C1 segment of cervical spinal cord (tissue), 14 donors: Measurements from ENCODE around the gene CORO2B.

ENCODE experiments used
- DNase-seq, 14 donors: peaks; one replicate each; lab custom pipeline; 2025; lab: John Stamatoyannopoulos, UW

CORO2B gene, protein sequence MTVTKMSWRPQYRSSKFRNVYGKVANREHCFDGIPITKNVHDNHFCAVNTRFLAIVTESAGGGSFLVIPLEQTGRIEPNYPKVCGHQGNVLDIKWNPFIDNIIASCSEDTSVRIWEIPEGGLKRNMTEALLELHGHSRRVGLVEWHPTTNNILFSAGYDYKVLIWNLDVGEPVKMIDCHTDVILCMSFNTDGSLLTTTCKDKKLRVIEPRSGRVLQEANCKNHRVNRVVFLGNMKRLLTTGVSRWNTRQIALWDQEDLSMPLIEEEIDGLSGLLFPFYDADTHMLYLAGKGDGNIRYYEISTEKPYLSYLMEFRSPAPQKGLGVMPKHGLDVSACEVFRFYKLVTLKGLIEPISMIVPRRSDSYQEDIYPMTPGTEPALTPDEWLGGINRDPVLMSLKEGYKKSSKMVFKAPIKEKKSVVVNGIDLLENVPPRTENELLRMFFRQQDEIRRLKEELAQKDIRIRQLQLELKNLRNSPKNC

DNA sequence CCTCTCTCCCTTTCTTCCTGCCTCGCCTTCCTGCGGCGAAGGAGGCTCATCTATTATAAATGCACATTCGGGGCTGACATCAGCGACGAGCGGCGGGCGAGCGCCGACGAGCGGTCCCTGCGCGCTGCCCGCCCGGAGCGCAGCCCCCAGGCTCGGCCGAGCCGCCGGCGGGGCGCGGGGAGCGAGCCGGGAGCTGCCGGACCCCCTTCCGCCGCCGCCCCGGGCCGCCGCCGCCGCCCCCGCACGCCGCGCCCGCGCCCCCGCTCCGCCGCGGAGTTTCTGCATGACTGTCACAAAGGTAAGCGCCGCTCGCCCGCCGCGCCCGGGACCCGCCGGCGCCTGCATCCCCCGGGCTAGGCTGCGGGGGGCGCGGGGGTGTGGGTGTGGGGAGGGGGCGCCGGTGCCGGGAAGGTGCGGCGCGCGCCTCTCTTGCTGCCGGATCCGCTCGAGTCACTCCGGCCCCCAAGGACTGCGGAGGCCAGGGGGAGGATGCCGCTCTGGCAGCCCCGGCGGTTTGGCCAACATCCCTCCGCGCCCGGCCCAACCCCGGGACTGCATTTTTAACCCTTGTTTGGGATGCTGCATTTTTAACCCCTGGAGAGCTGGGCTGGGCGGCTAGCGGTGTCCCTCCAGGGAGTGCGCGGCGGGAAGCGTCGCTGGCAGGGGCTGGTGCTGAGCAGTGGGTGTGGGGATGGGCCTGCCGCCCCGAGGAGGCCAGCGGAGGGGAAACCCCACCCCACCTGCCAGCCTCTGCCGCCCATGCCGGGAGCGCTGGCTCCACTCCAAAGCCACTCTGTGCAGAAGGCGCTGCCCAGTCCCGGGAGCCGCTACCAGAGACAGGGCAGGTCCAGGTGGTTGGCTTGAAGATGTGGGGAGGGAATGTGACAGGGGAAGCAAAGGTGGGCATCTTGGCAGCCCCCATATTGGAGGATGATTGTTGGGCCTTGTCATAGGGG lies at the start of gene CORO2B:
Gene CORO2B (plus strand): TSS at position 14 of the 956 bp plus-strand sequence. CDS start 270 bp downstream, at position 284.
- peak in 9 of 14 donors; percentile 42 to 85 (median 68) for DNase-seq

DNA sequence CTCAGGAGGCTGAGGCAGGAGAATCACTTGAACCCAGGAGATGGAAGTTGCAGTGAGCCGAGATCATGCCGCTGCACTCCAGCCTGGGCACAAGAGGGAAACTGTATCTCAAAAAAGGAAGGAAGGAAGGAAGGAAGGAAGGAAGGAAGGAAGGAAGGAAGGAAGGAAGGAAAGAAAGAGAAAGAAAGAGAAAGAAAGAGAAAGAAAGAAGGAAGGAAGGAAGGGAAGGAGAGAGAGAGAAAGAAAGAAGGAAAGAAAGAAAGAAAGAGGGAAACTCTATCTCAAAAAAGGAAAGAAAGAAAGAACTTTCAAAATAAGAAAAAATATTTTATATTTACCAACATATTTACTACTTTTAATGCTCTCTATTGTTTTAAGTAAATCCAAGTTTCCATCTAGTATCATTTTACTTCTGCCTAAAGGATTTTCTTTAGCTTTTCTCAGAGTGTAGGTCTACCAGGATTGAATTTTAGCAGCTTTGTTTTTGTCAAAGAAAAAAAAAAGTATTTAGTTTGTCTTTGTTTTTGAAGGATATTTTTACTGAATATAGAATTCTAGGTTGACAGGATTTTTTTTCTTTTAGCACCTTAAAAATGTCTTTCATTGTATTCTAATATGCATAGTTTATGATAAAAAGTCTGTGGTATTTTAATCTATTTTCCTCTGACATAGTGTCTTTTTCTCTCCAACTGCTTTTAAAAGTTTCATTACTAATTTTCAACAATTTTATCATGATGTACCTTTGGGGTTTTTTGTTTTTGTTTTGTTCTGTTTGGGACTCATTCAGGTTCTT lies 47.2 kb upstream of the CORO2B start:
- DNase-seq = no peak

DNA sequence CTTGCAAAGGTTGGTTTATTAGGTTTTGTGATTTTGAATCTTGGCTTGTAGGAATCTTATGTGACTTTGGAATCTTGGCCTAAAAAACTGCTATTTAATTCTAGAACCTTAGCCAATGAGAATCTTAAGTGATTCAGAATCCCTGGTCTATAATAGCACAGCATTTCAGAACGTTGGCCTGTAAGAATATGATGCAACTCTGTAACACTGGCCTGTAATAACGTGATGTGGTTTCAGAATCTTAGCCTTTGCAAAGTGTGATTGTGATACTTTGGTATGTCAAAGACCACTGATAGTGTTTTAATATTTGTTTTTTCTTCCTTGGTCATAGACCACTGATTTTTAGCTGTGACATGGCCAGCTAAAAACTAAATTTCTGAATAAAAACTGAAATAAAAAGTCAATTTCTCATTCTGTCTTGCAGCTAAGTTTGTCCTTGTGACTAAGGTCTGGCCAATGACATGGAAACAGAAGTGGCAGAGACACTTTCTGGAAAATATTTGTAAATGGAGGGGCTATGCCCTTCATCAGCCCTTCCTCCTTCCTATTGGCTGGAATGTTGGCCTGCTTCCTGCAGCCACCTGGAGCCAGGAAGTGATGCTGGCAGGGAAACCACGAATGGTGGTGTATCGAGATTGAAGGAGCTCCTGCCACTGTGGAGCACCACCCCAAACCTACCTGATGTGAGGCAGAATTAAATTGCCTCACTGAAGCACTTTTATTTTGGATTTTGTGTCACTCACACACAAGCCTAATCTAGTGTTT lies 42.3 kb upstream of the CORO2B start:
- no peak for DNase-seq

DNA sequence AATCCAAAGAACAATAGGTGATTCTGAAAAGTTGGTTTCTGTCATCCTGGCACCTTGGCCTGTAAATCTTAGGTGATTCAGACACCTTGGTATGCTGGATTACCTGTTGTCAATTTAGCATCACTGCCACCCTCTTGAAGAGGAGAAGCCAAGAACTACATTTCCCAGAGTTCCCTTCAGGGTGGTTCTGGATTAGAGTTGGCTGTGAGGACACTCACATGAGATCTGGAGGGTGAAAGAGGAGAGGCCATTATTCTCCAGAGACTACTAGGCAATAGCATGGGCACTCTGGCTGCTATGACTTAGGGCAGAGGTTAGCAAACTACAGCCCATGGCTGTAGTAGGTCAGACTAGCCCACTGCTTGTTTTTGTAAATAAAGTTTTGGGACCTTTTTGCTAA lies 41.7 kb upstream of the CORO2B start:
- no peak for DNase-seq

DNA sequence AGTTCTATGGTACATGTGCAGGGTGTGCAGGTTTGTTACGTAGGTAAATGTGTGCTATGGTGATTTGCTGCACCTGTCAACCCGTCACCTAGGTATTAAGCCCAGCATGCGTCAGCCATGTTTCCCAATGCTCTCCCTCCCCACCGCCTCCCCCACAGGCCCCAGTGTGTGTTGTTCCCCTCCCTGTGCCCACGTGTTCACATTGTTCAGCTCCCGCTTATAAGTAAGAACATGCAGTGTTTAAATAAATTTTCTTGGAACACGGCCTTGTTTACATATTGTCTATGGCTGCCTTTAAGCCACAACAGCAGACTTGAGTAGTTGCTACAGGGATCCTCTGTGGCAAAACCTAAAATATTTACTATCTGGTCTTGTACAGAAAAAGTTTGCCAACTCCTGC lies 41.3 kb upstream of the CORO2B start:
- no peak for DNase-seq

DNA sequence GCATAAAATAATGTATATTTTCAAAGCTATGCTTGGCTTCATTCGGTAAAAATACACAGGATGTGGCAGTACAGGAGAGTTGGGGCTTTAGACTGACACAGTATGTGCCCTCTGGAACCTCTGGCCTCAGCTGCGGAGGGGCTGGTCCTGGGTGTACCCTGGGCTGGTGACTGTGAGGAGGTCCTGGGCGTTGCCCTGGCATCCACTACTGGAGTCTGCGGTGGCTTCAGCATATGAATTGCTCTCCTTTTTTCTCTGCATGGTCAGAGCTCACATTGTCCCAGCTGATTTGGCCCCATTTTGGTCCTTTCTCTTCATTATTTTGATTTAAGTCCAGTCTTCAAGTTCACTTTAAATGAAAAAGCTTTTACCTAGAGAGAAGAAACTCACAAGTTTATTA lies 40.5 kb upstream of the CORO2B start:
- no peak for DNase-seq

DNA sequence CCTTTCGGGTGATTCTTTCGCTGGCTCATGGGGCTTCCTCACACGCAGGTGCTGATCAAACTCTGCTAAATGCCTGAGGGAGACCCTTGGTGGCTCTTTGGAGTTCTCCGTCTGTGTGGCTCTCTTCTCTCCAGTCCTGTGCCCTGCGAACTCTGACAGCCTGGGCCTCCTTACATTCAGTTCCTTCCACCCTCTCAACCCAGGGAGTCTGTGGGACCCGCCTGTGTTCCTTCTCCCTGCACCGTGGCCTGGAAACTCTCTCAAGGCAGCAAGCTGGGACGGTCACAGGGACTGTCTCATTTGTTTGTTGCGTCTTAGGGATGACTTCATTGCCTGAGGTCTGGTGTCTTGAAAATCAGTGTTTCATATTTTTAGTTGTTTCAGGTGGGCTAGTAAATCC lies 37.0 kb upstream of the CORO2B start:
- DNase-seq = no peak

DNA sequence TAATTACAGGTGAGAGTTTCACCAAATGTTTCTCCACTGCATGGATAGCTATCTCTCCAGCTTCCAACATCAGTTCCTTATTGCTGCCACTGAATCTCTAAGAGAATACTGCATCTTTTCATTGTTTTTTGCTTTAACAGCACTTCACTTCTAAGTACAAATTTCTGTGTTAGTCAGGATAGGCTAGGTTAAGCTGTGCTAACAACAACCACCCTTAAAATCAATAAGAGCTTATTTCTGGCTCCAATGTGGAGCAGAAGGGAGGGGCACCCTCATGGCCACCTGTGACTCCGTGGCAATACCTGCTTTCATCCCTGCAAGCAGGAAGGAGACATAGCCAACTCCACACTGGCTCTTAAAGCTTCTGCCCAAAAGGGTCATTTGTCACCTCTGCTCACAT lies 36.4 kb upstream of the CORO2B start:
- DNase-seq = no peak

DNA sequence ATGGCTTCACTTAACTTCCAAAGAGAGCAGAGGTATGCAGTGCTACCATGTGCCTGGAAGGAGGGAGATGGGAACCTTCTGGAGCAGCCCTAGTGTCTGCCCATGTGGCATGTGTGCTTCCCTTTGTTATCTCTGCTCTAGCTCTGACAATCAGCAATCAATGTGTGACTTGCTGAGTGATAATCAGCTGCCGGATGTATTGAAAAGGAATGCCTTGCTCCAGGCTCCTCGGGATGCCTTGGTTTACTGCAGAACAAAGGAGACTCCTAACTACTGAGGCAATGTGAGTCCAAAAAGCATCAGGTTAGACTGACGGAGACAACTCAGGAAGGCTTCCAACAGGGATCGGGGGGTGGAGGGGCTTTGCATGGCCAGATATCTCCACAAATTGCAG lies 36.0 kb upstream of the CORO2B start:
- no peak for DNase-seq

DNA sequence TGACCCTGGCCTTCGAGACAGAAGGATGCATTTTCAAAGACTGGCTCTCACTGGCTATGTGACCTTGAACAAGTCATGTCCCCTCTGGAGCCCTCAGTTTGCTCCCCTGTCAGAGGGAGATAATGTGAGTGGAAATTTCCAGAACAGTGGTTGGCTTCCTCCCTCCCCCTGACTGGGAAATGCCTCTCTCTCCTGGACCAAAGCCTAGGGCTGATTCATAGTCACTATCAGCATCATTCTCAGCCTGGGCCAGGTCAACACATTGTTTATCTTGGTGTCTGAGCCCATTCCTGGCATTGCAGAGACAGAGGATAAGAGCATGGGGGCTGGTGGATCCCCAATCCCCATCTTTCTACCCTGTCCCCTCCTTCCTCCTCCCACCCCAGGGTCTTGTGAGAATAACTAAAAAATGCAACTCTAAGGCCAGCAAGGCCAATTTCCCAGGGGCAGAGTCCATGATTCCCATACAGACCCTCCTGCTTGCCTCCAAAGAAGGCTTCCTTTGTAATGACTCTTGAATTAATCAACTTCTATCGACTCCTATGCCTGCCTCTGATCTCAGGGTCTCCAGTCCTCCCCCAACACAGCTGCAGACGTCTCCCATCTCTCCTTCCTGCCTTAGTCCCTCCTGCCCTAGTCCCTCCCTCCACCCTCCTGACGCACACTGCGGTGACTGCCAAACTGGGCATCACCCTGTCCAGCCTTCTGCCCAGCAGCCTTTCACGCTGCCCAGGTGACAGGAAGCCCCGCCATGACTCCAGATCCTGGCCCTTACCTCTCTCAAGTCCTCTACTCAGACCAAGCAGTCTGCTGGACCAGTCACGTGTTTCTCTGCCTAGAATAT lies 35.4 kb upstream of the CORO2B start:
- DNase-seq = peak in 2 of 14 donors; percentile 31 to 53

DNA sequence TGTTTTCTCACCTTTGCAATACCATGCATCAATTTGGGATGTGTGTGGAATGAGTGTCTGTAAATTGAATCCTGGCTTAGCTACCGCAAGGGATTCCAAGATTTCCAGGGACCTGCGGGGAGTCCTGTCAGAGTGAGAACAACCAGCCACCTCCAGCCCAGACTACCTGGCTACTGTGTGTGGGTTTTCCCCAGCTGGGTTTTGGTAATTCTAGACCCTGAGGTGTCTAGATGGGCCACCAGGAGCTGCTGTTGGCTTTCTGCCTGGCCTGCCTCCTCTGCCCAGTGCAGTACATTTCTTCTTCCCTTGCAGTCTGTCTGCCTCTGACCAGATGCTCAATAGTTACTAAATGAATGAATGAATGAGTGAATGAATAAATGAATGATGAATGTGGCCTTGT lies 32.5 kb upstream of the CORO2B start:
- no peak for DNase-seq

DNA sequence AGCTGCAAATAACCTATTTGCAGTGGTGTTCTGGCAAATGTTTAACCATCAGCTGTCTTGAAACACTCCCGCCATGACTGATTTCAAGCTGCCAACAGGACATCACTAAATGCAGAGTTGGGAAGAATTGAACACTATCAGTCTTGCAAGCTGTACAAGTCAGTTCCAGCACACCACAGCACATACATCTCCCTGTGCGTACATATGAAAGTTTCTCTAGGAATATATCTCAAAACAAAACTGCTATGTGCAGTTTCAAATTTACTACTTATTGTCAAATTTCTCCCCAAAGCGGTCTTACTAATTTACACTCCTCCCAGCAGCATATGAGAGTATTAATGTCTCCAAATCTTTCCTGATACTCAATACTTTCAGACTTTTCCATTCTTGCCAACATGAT lies 30.4 kb upstream of the CORO2B start:
- no peak for DNase-seq

DNA sequence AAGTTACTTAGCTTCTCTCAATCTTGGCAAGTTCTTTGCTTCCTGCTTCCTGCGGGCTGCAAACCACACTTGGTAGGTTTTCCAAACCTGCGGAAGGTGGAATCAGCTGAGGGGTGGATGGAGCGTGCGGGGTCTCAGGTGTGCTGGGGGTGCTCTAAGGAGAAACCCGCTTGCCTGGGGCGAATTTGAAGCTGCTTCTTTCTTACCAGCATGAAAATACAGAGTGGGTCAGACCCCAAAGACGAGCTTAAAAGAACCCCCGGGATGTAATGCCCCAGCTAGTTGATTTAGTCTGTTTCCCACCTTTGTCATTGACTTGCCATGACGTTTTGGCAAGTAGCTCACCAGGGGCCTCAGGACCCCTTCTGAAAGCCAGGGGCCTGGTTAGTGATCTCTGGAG lies 28.8 kb upstream of the CORO2B start:
- DNase-seq = no peak

DNA sequence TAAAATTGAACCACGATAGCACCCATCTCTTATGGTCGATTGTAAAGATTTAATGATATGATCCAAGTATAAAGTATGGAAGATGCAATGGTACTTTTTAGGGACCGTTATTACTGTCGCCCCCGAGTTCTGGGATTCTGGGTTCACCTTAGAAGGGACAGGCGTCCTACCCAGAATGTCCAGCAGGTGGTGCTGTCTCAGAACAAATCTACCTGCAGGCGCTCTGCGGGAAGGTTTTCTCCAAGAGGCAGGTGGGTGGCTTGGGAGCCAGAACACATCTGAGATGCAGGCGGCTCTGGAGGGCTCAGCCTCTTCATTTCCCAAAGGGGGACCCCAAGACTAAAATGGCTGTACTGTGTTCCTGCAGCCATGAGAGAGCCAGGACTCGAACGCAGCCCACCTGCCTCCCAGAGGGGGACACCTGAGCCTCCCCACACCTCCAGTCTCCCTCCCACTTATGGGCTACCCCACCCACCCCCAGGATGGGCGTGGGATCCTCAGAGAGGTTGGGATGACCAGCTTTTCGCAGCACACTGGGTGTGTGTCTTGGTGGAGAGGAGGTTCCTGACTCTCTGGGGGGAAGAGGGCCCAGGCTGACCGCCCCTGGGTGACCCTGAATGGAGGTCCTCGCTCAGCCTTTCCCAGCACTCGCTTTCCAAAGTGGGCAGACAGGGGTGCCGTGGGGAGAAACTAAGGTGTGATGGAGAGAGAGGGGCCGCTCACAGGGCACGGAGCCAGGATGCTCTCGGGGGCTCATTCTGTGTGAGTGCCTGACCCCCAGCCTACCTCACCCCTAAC lies 28.1 kb upstream of the CORO2B start:
- DNase-seq = peak in 10 of 14 donors; percentile 13 to 57 (median 41)

DNA sequence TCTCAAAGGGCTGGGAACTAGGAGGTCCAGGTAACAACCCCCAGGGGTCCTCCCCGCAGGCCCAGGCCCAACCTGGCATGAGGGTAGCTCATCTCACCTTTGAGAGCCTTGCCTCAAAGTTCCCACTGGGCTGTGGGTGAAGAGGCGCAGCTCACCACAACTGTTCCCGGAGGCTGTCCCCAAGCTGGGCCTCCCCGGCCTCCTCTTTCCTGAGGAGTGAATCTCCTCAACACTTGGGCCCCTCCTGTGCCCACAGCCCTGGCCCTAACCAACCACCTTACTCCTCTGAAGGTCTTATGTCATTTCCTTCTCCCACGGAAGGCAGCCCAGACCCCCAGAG lies 27.5 kb upstream of the CORO2B start:
- no peak for DNase-seq

DNA sequence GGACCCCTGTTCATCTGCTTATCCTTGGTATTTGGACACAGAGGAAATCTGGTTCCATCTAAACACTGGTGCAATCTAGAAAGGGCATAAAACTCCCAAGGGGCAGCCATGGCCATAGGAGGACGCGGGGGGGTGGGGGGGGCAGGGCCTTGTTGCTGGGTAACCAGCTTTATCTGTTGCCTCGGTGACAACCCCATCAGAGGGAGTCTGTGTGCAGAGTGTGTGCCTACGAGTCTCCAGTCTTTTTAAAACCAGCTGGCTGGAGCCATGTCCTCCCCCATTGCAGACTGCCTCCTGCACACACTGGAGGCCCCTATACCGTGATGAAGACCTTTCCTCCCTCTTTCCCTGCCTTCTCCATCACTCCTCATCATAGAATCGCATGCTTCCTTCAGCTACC lies 26.4 kb upstream of the CORO2B start:
- no peak for DNase-seq

DNA sequence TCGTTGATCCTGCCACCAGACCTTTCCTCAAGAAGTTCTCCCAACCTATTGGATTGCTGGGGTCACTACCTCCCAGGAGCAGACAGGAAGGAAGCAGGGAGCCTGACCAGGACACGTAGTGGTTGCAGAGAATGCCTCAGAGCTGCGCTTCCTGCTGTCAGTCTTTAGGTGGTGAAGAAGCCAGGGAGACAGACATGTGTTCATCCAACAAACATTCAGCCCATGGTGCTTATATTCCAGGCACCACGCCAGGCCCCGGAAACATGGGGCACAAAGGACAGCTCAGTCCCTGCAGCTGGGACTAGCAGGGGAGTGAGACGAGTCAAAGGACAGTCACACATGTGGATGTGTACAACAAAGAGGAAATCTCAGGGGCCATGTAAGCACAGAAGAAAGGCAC lies 26.0 kb upstream of the CORO2B start:
- DNase-seq = peak in 9 of 14 donors; percentile 28 to 80 (median 50)

DNA sequence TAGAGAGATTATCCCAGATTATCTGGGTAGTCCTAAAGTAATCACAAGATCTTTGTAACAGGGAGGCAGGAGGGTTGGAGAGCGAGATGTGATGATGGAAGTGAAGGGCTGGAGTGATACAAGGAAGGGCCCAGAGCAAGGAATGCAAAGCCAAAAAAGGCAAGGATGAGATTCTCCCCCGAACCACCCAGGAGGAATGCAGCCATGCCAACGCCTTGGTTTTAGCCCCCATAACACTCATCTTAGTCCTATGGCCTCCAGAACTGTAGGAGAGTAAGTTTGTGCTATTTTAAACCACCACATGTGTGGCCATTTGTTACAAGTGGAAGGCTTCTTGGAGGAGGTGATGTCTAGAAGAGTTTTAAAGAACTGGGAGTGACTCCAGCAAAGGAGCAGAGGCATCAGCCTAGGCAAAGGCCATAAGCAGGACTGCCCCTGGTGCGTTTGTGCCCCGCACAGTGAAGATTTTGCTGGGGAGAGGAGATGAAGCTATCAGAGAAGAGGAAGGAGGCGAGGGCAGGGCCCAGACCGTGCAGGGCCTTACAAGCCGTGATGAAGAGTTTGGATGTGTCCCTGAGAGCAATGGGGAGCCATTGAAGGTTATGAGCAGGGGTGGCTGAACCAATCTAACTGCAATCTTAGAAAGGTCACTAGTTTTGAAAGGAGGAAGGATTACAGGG lies 25.3 kb upstream of the CORO2B start:
- no peak for DNase-seq
